Neutrophil (primary cell): ENCODE results near the gene RNF149.

ENCODE experiments used
- H3K27ac ChIP-seq: fragments of 200-600 bp; sonication (generic); 2 replicates; pipeline ENCODE4 v1.5.1; 2016; ENCODE audit warnings: mild to moderate bottlenecking, moderate library complexity
- H3K27me3 ChIP-seq: fragments of 200-600 bp; sonication (generic); 2 replicates; pipeline ENCODE4 v1.6.0; 2016; ENCODE audit warnings: mild to moderate bottlenecking
- H3K36me3 ChIP-seq: fragments of 200-600 bp; sonication (generic); 2 replicates; pipeline ENCODE4 v1.5.1; 2017
- H3K4me1 ChIP-seq, 2 experiments: fragments of 200-600 bp in 1 of 2; sonication (generic) in 1 of 2; 1 replicate in 1 of 2; 2 replicates in 1 of 2; pipeline versions ENCODE4 v1.5.1 to v1.6.1; 2013 to 2016; ENCODE audit warnings: low read depth in 1 of 2, low read length in 1 of 2, mild to moderate bottlenecking in 1 of 2, moderate library complexity in 1 of 2; ENCODE audit not compliant: control insufficient read depth in 1 of 2, insufficient read depth in 1 of 2
- H3K4me3 ChIP-seq, 2 experiments: fragments of 200-600 bp in 1 of 2; sonication (generic) in 1 of 2; 1 replicate in 1 of 2; 2 replicates in 1 of 2; pipeline ENCODE4 v1.5.1; 2013 to 2016; ENCODE audit warnings: low read depth in 1 of 2, low read length in 1 of 2, mild to moderate bottlenecking in 1 of 2, moderate library complexity in 1 of 2
- H3K9me3 ChIP-seq: fragments of 200-600 bp; sonication (generic); 2 replicates; pipeline ENCODE4 v1.5.1; 2016
- CTCF ChIP-seq: fragments of 200-600 bp; sonication (generic); IDR thresholded peaks from 2 replicates; pipeline ENCODE4 v1.5.1; 2016; ENCODE audit warnings: antibody characterized with exemption

RNF149 gene

GRCh38 chr2:101263377-101263800 is 45.1 kb downstream of the RNF149 start:
- H3K27ac ChIP-seq = peak overlapping the region; percentile 37
- H3K9me3 ChIP-seq = no peaks in the 10 kb centered on the region
- TF ChIP-seq CTCF = no peak
- H3K27me3 ChIP-seq = no peaks in the 10 kb centered on the region
- H3K36me3 ChIP-seq = peaks cover 89% of the 10 kb centered on the region
- no peaks in the 10 kb centered on the region for H3K4me1 ChIP-seq
- no peak overlapping the region for H3K4me3 ChIP-seq

GRCh38 chr2:101262142-101262541 is 46.4 kb downstream of the RNF149 start:
- no peak overlapping the region for H3K4me3 ChIP-seq
- H3K4me1 ChIP-seq = no peaks in the 10 kb centered on the region
- H3K27ac ChIP-seq = no peak overlapping the region
- H3K9me3 ChIP-seq = no peaks in the 10 kb centered on the region
- TF ChIP-seq CTCF = no peak
- peaks cover 82% of the 10 kb centered on the region for H3K36me3 ChIP-seq
- no peaks in the 10 kb centered on the region for H3K27me3 ChIP-seq

GRCh38 chr2:101258804-101259203 is 49.7 kb downstream of the RNF149 start:
- Histone ChIP-seq H3K27me3 (no peaks in the 10 kb centered on the region), H3K4me1 (peaks cover 11% of the 10 kb centered on the region in 2 experiments), H3K4me3 (no peak overlapping the region), H3K9me3 (no peaks in the 10 kb centered on the region), H3K36me3 (peaks cover 70% of the 10 kb centered on the region), H3K27ac (no peak overlapping the region)
- TF ChIP-seq CTCF = no peak

- Histone ChIP-seq H3K36me3 (peaks cover 54% of the 10 kb centered on the region), H3K9me3 (no peaks in the 10 kb centered on the region), H3K27me3 (no peaks in the 10 kb centered on the region), H3K27ac (no peak overlapping the region), H3K4me1 (peaks cover 25 to 30% of the 10 kb centered on the region in 2 experiments), H3K4me3 (no peak overlapping the region)
- TF ChIP-seq CTCF = no peak
These were observed 52.2 kb downstream of the RNF149 start for GRCh38 chr2:101256316-101256715.

- H3K27ac ChIP-seq = no peak overlapping the region
- TF ChIP-seq CTCF = no peak
- H3K9me3 ChIP-seq = no peaks in the 10 kb centered on the region
- no peaks in the 10 kb centered on the region for H3K27me3 ChIP-seq
- peaks cover 25 to 30% of the 10 kb centered on the region in 2 experiments for H3K4me1 ChIP-seq
- H3K36me3 ChIP-seq = peaks cover 46% of the 10 kb centered on the region
- no peak overlapping the region for H3K4me3 ChIP-seq
These were observed 53.0 kb downstream of the RNF149 start for GRCh38 chr2:101255501-101255900.
